Small intestine (tissue), 7 donors: Measurements from ENCODE around the gene LGALS14. TPM values are rescaled to one million over a fixed set of nuclear protein-coding genes. Genes with fewer than 3 reads are reported as not detected.
A peak's percentile ranks its signal among the peaks of the same experiment; 100 is the strongest.
"Not testable (repeated sequence)": the region's sequence is repeated elsewhere in the genome, so short reads cannot be mapped to it uniquely, and the experiment has no call there.

Experiments used
- DNase-seq, 2 donors: peaks; one replicate each; pipeline versions ENCODE4 v3.0.0 to v3.0.0-alpha.2; 2013
- FAIRE-seq: peaks from 2 replicates; lab custom pipeline; 2012; peaks lifted over from hg19 to GRCh38; lab: Jason Lieb, UNC
- H3K27ac ChIP-seq, 3 donors: one replicate each; pipeline ENCODE4 v1.5.1; 2013; ENCODE audit warnings: low read length in 2 of 3, mild to moderate bottlenecking in 2 of 3, control low read depth in 1 of 3, inconsistent platforms in 1 of 3, low read depth in 1 of 3, moderate library complexity in 1 of 3
- H3K27me3 ChIP-seq, 3 donors: one replicate each; pipeline ENCODE4 v1.6.1; 2013; ENCODE audit warnings: low read length in 3 of 3, inconsistent platforms in 1 of 3; ENCODE audit not compliant: control insufficient read depth in 3 of 3, insufficient read depth in 3 of 3
- H3K36me3 ChIP-seq, 3 donors: one replicate each; pipeline ENCODE4 v1.6.1; 2013; ENCODE audit warnings: low read length in 3 of 3, inconsistent platforms in 1 of 3, low read depth in 1 of 3, mild to moderate bottlenecking in 1 of 3, moderate library complexity in 1 of 3; ENCODE audit not compliant: control insufficient read depth in 3 of 3, insufficient read depth in 2 of 3
- H3K4me1 ChIP-seq, 3 donors: one replicate each; pipeline ENCODE4 v1.6.1; 2013; ENCODE audit warnings: low read length in 2 of 3, inconsistent platforms in 1 of 3, low read depth in 1 of 3, mild to moderate bottlenecking in 1 of 3, moderate library complexity in 1 of 3; ENCODE audit not compliant: control insufficient read depth in 3 of 3, insufficient read depth in 2 of 3
- H3K4me3 ChIP-seq, 3 donors: one replicate each; pipeline ENCODE4 v1.5.1; 2013; ENCODE audit warnings: low read length in 3 of 3, control low read depth in 1 of 3, inconsistent platforms in 1 of 3, low read depth in 1 of 3, mild to moderate bottlenecking in 1 of 3, moderate library complexity in 1 of 3
- H3K9me3 ChIP-seq, 2 donors: one replicate each; pipeline ENCODE4 v1.6.1; 2013; ENCODE audit warnings: low read depth in 1 of 2, low read length in 1 of 2; ENCODE audit not compliant: control insufficient read depth in 2 of 2, insufficient read depth in 1 of 2
- WGBS, 3 donors: extraction: QIAGEN DNeasy Blood & Tissue Kit; methylation state at CpG; one replicate each; pipeline ENCODE4 v1.1.7; 2013; 5-methylcytosine and 5-hydroxymethylcytosine counted together
- polyA plus RNA-seq, 4 donors: library from polyadenylated mRNA; stranded (reverse) in 3 of 4; unstranded in 1 of 4; fragments of 200-250 nt in 3 of 4; fragments of 120-200 nt in 1 of 4; gene quantifications; one replicate each; pipeline versions ENCODE4 v1.2.1 to v1.2.3, GENCODE V29; 2013
- donor health status: healthy with polysubstance abuse.
- donor health status: control.
- donor health status: control.
- donor health status: Bipolar disorder and iron deficiency.
- donor health status: healthy.

The LGALS14 gene
- polyA plus RNA-seq, 4 donors: 5.1 TPM; not detected in 3

DNA sequence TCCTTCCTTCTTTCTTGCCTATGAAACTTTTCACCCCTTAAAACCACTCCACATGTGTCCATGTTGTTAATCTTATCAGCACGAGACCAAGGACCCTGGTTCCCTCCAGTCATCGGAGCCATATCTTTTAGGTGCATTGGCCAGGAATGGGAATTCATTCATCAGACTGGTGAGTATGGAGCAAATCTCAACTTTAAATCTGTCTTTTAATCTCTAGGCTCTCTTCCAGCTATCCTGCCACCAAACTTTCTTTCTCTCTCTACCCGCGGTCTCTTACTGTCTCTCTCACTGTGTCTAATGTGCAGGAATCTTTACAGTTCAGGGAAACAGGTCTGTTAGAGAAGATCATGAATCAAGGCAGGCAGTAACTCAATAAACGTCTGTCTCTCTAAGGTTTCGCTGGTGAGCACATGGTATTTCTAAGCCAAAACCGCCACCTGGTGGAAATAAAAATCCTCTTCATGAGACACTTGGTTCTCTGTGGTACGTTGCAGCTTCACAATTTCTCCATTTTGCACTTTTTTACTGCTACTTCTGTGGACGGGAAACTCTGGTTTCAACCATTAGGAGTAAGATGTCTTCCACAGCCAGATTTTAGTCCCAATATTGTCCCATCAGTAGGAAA, 32.4 kb upstream of the LGALS14 start:
- no peak overlapping the region for H3K4me3 ChIP-seq

DNA sequence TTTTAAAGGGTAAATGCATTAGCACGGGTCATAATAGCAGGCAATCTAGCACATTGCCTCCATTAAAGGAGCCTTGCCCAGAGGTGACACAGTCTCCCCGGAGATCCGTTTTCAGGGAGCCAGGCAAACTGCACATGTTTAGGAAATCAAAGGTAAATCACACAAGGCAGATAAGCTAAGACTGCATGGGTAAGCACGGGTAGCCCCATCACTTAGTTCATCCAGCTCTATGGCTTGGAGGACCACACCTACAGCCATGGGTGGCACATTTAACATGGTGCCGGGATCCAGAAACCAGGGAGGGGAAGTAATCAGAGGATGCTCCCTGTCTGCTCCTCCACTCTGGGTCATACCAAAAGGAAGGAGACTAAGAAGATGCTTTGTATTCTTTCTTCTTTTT, 31.8 kb upstream of the LGALS14 start:
- no peak overlapping the region for H3K27ac ChIP-seq
- H3K9me3 ChIP-seq: no peaks in the 10 kb centered on the region
- no peak overlapping the region for H3K4me3 ChIP-seq
- H3K27me3 ChIP-seq: peaks cover 0 to 3% (median 0%) of the 10 kb centered on the region in 3 donors
- DNase-seq (no peak), FAIRE-seq (no peak)
- no peaks in the 10 kb centered on the region for H3K36me3 ChIP-seq
- H3K4me1 ChIP-seq: no peaks in the 10 kb centered on the region
- WGBS, 3 donors: 62 to 69% (median 65%) methylated on average over 5 of the region's 5 CpGs

More for the DNA sequence above, 32.4 kb upstream of the LGALS14 start:
- H3K9me3 ChIP-seq: no peaks in the 10 kb centered on the region
- no peaks in the 10 kb centered on the region for H3K4me1 ChIP-seq
- WGBS, 3 donors: 7 to 13% (median 13%) methylated on average over 9 of the region's 9 CpGs
- no peaks in the 10 kb centered on the region for H3K36me3 ChIP-seq
- FAIRE-seq (no peak), DNase-seq (peak; percentile 52 to 60)
- H3K27me3 ChIP-seq: peaks cover 0 to 3% (median 0%) of the 10 kb centered on the region in 3 donors
- H3K27ac ChIP-seq: no peak overlapping the region

DNA sequence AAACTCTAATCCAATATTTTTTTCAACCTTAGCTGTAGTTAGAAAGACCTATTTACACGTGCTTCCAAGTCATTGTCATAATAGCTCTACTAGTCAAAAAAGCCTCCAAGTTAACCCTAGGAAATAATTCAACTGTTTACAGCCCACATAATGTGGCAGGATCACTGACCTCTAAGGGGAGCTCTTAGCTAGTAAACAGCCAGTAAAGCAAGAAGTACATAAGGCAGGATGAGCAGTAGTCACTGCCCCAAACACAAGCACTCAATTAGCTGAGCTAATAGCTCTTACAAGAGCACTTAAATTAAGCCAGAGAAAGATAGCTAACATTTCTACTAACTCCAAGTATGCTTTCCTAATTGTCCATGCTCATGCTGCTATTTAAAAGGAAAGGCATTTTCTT, 30.4 kb upstream of the LGALS14 start:
- WGBS, 3 donors: 18 to 32% (median 27%) methylated on average over 1 of the region's 1 CpG
- DNase-seq, H3K27ac ChIP-seq, FAIRE-seq, H3K4me3 ChIP-seq, H3K4me1 ChIP-seq, H3K27me3 ChIP-seq, H3K9me3 ChIP-seq, H3K36me3 ChIP-seq: not testable (repeated sequence)

DNA sequence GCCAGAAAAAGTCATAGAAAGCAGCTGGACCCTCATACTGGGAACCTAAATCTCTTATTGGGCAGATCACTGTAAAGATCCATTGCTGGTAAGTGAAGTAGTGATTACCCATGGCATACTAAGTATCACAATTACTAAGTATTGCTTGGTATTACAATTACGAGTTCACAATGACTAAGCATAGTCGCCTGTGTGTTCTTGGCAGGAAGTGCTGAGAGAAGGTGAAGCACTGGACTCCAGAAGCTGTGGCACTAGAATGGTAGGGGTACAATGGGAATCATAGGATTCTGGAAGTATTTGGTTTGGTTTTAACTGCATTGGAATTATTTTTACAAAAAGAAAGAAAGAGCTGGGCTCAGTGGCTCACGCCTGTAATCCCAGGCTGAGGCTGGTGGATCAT, 28.3 kb upstream of the LGALS14 start:
- DNase-seq (no peak), FAIRE-seq (no peak)
- Histone ChIP-seq H3K4me3 (no peak overlapping the region), H3K27ac (no peak overlapping the region), H3K27me3 (peaks cover 0 to 2% (median 0%) of the 10 kb centered on the region in 3 donors), H3K9me3 (no peaks in the 10 kb centered on the region), H3K4me1 (peaks cover 0 to 2% (median 0%) of the 10 kb centered on the region in 3 donors), H3K36me3 (no peaks in the 10 kb centered on the region)
- WGBS, 3 donors: 61 to 69% (median 62%) methylated on average over 3 of the region's 3 CpGs

DNA sequence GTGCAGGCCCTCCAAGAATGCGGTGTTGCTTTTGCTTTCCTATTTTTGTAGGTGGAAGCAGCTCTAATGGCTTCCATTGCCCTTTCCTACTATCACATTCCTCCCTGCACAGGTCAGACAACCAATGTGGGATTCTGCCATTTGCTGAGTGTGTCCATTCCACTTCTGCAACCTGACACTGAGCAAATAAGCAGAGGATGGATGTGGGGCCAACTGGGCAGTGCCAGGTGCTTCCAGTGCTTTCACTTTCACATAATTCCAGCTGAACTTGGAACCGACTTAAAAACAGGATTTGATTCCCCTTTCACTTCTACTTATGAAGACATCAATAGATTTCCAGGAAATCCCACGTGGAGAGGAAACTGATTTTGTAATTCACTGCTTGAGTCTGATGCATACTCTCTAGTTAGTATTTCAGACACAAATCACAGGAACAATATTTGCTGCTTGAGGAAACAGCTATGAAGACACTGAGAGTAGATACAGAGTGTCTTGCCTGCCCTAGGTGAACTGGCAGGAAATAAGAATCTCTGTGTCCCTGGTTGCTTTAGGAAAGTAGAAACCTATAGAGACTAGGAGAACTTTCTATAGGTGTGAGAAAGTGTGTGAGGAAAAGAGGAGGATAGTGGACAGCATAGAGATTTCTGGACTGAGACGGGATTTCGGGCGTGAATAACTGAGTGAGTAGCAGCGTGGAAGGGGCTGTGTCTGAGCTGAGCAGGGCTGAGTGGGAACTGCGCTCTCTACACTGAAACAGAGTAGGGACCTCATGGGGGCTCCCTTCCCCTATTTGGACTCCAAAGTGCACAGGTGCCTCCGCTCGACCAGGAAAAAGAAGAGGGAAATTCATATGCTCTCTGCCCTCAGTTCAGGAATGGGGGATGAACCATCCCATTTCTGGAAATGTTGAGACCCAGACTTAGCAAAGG, 26.1 kb upstream of the LGALS14 start:
- Histone ChIP-seq H3K4me1 (peaks cover 0 to 2% (median 0%) of the 10 kb centered on the region in 3 donors), H3K4me3 (no peak overlapping the region), H3K27me3 (no peaks in the 10 kb centered on the region), H3K27ac (no peak overlapping the region), H3K9me3 (no peaks in the 10 kb centered on the region), H3K36me3 (no peaks in the 10 kb centered on the region)
- peak; percentile 27 to 37 for DNase-seq
- no peak for FAIRE-seq
- WGBS, 3 donors: 70 to 75% (median 72%) methylated on average over 10 of the region's 10 CpGs

DNA sequence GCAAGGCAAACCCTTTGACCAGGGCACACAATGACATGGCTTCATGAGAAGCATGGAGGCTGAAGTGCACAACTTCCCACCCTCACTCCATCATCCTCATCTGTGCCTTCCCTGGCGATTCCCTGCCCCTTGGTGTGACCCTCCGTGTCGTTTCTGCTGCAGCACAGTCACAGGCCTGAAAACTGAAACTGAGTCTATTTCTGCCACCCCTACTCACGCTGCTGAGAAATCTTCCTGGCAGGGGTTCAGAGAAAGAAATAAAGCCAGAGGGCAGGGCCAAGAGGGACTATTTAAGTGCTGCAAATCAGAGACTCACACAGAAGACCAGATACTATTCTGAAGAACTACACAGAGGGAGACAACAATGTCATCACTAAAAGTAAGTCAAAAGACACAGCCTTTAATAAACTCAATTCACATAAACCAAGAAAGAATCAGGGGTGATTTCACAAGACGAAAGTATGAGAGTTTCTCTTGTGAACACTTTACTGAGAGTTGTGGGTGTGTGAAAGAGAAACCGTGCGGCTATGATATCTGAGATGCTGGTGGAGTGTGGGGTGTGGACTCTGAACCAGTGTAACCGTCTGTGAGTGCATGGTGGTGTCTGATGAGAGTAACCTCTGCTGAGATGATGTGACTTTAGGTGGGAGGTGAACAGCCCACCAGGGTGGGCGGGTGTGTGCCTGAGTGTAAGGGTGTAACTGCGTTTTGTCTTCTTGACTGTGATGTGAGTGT, 25.1 kb upstream of the LGALS14 start:
- WGBS, 3 donors: 13 to 28% (median 14%) methylated on average over 10 of the region's 10 CpGs
- no peaks in the 10 kb centered on the region for H3K9me3 ChIP-seq
- FAIRE-seq: no peak
- DNase-seq: peak in 1 of 2 donors; percentile 8
- no peak overlapping the region for H3K4me3 ChIP-seq
- H3K4me1 ChIP-seq: peaks cover 0 to 2% (median 0%) of the 10 kb centered on the region in 3 donors
- no peaks in the 10 kb centered on the region for H3K36me3 ChIP-seq
- no peak overlapping the region for H3K27ac ChIP-seq
- no peaks in the 10 kb centered on the region for H3K27me3 ChIP-seq

DNA sequence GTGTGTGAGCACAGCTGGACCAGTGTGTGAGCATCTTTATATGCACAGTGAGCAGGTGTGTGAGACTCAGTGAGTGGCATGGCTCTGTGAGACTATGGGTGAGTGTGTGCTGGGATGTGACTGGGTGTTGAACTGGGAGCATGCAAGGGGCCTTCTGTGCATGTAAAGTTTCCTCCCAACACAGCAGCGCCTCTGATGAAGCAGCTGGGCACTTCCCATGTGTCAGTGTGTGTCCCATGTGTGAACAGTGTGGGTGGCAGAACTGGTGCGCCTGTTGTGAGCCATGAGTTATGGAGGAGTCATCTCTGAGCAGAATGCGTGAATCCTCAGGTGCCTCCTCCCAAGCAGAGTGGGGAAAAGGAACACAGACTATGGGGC, 24.5 kb upstream of the LGALS14 start:
- DNase-seq (no peak), FAIRE-seq (no peak)
- no peak overlapping the region for H3K4me3 ChIP-seq
- H3K9me3 ChIP-seq: no peaks in the 10 kb centered on the region
- WGBS, 3 donors: 78 to 95% (median 79%) methylated on average over 3 of the region's 3 CpGs
- H3K4me1 ChIP-seq: peaks cover 0 to 2% (median 0%) of the 10 kb centered on the region in 3 donors
- no peaks in the 10 kb centered on the region for H3K27me3 ChIP-seq
- no peak overlapping the region for H3K27ac ChIP-seq
- H3K36me3 ChIP-seq: no peaks in the 10 kb centered on the region

DNA sequence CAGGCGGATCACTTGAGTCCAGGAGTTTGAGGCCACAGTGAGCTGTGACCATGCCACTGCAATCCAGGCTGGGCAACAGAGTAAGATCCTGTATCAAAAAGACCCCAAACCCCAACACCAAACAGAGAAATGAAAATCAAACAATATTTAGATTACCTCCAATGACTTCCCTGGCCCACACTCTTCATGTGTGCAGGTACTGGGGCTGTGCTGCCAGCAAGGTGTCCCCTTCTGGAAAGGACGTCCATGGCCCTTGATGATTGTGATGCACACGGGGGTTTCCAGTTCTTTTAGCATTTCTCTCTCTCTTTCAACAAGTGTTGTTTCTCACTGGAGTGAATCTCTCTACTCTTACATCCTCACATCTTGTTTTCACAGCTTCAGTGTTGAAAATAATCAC, 23.7 kb upstream of the LGALS14 start:
- WGBS, 3 donors: 74 to 89% (median 88%) methylated on average over 3 of the region's 3 CpGs
- no peak for FAIRE-seq
- no peaks in the 10 kb centered on the region for H3K9me3 ChIP-seq

More for the DNA sequence above, 23.7 kb upstream of the LGALS14 start:
- H3K4me3 ChIP-seq: no peak overlapping the region
- H3K27me3 ChIP-seq: no peaks in the 10 kb centered on the region
- no peak overlapping the region for H3K27ac ChIP-seq
- H3K4me1 ChIP-seq: peaks cover 0 to 2% (median 0%) of the 10 kb centered on the region in 3 donors
- DNase-seq: no peak
- no peaks in the 10 kb centered on the region for H3K36me3 ChIP-seq
